GM04503 (cell line): ENCODE measurements around the gene SLCO2A1.

Experiments used
- DNase-seq: peaks from one replicate; pipeline ENCODE4 v3.0.0-alpha.2; 2012; ENCODE audit warnings: low read depth

SLCO2A1 gene

DNA sequence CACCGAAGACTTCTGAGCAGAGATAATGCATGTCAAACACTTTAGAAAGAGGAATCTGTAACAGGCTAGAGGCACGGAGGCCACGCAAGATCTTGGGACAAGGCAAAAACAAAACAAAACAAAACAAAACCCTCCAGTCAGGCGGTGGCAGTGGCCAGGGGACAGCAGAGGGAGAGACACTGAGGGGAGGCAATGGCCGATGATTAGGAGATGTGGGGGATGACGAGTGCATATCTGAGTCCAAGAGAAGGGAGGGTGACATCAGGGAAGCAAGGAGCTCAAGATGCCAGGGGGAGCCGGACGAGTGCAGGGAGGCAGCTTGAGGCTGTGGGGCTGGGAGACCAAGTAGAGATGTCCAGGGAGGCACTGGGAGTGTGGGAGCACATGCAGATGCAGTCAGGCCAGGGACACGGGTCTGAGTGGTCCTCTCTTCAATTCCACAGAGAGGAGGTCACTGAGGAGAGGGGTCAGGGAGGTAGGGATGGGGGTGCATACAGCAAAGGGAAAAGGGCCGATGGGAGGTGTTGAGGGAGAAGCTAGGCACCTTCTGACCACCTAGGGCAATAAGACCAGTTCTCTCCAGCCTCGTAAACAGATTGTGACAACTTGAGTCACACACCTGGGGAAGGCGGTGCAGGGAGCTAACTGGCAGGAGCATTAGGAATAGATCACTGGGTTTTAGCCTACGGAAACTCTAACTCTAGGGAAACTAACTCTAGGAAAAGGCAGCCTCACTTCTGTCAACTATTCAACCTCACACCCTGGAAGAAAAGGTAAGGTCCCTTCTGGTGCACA lies 29.6 kb downstream of the SLCO2A1 start:
- no peak for DNase-seq

DNA sequence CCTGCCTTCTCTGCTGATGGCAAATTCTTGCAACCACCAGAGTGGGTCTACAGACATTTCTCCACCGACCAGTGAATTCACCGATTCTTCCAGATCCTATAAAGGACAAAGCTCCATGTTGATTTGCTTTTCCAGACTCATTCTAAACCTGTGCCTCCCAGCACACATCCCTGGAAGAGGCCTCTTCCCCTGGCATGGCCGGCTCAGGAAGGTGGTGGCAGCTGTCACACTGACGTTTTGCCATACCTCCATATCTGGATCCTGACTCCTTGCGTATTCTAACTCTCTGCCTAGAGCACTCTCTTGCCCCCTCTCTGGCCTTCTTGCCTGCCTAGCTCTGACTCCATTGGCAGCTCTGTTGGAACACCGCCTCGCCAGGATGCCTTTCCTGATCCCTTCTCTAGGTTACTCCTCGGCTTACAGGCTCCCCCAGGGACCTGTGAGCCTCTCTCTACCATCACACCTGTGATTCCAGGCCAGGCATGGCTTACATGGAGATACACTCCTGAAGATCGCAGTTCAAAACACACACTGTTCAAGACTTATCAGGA lies 31.0 kb downstream of the SLCO2A1 start:
- DNase-seq: no peak

DNA sequence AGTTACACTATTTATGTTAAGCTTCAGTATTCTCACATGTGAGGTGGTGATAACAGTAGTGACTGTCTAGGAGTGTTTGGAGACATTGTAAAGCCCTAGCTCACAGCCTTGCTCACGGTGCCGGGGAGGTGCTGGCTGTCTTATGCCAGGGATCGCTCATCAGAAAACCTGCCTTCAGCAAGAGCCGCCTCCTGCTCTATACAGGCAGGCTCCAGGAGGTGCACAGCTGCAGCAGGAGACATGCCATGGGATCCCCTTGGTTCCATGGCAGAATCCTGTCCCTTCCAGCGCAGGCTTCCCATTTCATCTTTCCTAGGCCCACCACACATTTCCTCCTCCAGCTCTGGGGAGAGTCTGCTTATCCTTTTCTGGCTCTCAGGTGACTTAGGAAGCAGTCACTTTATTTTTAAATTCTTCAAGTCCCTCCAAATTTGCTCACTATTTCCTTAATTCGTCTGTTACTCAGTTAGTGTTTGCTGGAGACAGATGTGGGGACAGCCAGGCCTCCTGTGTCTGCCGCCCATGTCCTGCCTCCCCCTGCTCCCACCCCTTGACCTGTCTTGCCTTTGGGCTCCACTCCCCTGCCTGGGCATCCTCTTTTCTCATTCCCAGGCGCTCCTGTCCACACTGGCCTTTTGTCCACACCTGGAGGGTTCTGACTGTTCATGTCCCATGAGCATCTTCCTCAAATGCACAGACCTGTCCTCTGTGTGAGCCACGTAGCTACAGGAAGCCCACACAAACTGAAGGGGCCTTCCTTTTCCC lies 31.7 kb downstream of the SLCO2A1 start:
- no peak for DNase-seq

DNA sequence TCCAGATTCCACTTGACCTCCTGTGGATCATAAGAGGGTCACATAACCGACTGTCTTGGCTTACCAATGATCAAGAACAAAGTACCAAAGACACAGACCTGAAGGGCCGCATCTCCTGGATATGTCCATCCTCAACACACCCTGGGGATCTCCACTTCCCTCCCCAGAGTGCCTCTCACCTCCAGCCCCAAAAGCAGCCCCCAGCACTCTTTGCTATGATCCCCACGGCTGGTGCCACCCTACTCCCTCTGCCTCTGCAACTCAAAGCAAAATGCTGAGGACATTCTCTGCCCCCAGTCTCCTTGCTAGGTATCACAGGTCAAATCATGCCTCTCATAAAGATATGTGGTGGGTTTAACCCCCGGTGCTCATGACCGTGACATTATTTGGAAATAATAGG lies 32.7 kb downstream of the SLCO2A1 start:
- DNase-seq: no peak

DNA sequence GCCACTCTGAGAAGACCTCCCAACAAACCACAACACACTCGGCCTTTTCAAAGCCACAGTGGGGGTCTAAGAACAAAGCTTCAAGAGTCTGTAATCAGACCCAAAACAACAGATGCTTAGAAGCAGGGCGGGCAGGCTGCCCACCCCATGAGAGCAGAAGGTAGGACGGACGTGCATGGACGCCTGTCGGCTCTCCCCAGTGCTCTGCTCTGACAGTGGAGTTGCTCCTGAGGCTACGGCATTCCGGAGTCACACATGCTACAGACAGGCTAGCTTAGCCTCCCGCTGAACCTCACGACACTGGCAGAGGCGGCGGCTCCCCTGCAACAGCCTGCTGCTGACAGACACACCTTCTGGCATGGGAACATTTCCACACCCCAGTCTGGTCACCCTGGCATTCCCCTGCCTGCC lies 33.5 kb downstream of the SLCO2A1 start:
- DNase-seq: no peak

DNA sequence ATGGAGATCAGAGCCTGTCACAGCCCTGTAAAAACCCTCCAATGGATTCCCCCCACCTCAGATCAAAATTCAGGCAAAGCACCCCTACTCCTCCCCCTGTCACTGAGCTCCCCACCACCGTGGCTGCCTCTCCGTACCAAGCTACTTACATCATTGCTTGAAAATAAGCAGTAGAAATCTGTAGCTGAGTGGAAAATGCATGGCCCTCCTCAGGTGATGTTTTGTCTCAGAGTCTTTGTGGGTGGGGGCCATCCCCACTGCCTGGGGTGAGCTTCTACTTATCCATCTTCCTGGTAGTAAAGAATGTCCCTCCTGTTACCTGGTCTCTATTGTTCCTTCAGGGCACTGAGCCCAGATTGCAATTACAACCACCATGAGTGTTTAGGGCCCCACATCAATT lies 34.5 kb downstream of the SLCO2A1 start:
- DNase-seq: no peak

DNA sequence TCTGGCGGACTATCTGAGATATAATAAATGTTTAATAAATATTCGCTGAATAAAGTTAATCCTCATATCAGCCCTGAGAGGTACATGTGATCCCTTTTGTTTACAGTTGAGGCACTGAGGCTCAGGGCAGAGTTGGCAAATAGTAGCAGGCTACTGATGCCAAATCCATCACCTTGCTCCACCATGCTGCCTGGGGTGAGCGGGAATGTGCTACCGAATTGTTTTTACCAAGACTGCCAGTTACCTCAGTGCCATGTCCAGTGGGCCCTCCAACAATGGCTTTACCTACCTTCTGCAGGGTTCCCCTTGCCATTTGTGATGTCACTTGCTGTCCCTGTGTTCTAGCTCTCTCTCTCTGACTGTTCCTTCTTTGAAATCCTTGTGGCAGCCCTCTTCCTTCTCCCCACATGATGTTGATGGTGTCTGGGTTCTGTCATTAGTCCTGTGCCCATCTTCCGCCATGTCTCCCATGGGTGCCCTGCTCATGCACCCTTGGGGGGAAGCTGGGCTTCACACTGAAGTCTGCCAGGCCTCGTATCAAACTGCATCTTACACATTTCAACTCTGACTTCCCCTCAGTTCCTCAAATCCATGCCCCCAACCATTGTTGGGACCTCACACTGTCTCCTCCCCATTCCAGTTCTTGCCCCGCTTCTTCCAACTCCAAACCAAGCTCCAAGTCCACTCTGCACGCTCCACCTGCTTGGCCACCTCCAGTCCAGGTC lies 35.4 kb downstream of the SLCO2A1 start:
- DNase-seq: no peak

DNA sequence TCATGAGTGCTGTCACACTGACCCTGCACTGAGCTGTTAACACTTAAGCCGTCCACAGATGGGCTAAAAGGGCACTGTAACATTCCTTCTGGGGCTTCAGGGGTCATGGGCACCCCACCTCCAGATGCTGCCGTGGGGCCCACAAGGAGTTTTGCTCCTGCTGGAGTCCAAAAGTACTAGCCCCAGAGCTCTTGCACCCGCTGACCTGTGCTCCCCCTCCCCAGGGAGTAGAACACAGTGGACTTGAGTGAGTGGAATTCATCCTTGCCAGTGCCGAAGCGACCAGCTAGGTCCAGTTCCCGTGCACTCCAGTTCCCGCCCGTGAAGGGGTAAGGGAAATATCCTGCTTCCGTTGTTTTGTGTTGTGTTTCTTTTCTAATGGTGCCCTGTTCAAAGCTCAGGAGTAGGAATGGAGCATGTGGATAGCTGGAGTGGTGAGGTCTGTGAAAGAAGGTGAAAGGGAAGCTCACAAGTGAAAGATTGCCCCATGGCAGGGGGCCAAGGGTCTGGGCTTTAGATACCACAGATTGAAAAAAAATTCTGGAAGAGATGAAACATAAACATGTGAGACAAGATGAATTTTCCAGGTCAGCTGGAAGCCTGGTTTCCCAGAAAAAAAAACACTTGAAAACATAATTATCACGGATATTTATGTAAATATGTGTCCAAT lies 36.6 kb downstream of the SLCO2A1 start:
- DNase-seq: no peak

DNA sequence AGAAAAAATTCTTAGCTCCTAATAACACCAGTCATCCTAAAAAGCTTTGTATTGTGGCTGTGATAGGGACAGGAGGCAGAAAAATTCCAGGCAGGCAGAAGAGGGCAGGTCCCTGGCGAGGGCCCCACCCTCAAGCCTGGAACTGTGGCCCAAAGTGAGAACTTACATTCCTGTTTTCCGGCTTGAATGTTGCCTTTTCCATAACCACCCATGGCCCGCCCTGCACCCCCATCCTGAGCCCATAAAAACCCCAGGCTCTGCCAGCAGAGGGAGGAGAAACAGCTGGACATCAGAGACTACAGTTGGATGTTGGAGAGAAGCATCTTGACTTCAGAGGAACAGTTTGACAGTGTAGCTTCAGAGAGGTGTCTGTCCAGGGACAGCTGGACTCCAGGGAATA lies 37.3 kb downstream of the SLCO2A1 start:
- DNase-seq: no peak

DNA sequence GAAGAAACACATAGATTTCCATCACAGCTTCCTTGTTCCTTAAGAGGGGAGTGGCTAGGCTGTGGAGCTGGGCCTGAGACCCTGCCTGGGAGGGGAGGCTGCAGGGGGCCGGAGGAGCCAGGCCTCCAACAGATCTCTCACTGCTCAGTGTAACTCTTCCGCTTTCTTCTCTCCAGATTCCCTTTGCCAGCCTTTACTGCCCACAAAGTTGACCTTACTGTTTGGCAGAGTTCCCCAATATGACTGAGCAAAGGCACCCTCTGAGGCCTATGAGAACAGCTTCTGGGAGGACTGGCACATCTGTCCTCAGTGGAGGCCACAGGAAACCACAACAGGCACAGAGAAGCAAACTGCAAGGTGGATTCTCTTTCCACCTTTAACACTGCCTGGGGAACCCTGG lies 38.1 kb downstream of the SLCO2A1 start:
- DNase-seq: no peak

DNA sequence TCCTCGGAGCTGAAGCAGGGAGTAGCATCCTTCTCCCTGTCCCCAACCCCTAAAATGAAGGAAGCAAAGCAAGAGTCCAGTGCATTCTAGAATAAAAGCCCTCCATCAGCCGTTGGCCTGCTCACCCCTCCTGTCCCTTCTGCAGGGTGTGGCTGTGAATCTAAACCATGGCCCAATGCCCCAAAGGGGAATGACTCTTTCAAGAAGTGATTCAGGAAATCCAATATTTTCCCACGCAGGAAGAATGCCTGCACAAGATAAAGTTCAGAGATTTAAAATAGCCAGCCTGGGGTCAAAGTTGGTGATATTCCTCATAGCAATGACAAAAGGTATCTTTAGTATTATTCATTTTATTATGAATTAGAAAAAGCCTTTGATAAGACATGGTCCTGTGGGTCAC lies 38.5 kb downstream of the SLCO2A1 start:
- no peak for DNase-seq

DNA sequence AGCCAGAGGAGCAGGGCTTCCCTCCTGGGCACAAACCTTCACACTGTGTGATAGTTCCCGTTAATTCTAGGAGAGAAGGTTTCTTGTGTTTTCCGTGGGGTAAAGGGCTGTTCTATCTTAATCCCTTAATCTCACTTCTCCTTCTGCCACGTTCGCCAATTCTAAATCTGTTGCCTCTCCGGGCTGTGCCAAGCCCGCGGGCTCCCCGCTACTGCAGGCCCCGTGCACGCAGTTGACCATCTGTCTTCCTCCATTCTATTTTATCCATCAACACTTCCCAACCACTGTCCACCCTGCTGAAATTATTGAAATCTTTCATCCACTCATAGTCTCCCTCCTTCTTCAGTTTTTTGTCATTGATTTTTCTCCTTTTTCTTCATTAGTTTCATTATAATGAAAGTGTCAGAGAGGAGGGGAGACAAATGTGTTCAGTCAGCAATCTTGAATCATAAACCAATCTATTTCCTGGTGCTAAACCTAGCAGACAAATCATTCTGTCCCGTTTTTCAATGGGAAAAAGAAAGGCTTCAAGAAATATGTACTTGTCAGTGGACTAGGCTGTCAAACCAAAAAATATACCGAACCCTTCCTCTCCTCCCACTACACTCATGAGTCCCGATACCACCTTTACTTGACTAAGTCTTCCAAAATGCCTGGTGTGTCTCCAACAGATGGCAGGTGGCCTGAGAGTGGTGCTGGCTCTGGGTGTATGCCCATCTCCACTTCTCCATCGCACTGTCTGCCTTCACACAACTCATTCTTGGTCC lies 39.6 kb downstream of the SLCO2A1 start:
- DNase-seq: no peak

DNA sequence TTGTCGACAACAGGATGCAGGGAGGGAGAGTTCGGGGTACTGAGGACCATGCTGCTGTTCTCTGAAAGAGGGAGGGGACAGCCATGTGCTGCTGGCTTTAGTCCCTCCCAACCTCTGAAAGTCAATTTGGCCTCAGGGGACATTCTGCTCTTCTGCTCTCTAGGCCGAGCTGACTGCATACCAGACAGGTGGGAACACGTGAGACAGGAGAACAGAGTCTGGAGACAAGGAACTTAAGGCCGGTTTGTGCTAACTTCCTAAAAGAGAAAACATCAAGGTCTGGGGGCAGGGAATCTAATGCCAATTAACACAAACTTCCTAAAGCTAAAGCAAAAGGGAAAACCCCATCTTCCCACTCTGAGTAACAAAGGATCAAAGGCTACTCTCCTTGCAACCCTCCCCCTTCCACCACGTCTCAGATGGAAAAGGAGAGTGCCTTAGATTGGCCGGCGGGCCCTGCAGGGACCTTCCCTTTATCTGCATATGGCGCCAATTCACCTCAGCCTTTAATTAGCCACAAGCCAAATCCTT lies 41.0 kb downstream of the SLCO2A1 start:
- no peak for DNase-seq

DNA sequence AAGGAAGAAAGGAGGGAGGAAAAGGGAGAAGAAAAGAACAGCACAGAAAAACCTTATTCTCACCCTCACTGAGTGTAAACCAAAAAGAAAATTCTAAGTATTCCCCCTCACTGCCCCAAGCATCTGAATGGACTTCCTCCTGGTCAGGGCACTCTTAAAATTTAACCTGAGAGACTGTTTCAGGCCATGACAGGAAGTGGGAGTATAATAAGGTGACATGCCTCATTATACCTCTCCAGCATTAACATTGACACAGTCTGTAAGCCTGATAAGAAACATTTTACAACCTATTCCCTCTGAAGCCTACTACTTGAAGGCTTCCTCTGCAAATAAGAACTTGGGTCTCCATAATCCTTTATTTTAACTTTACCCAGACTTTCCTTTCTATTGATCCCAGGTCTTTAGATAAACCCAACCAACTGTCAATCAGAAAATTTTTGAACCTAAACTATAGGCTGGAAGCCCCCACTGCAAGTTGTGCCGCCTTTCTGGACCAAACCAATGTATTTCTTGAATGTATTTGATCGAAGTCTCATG lies 41.7 kb downstream of the SLCO2A1 start:
- DNase-seq: no peak

DNA sequence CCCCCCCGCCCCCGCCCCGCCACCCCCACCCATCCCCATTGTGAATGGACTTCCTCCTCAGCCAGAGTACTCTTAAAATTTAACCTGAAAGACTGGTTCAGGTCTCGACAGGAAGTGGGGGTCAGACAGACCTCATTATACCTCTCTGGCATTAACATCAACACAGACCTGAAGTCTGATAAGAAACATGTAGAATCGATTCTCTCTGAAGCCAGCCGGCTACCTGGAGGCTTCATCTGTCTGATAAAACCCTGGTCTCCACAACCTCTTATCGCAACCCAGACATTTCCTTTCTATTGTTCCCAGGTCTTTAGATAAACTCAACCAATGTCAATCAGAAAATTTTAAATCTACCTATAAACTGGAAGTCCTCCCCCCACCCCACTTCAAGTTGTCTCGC lies 42.6 kb downstream of the SLCO2A1 start:
- DNase-seq: no peak

DNA sequence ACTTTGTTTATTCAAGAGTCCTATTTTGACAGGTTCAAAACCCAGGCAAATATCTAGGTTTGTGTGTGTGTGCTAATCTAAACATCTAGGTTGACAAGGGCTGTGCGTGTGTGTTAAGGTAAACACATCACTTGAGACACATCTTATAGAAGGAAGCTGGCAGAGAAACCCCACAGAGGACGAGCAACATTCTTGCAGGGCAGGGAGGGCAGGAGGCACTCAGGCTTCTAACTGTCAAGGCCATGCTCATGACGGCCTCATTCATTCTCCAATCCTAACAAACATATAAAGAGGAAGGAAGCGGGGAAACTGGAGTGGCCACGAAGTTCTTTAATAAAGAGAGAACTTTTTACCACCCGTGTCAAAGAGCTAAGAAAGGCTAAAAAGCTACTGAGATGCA lies 43.4 kb downstream of the SLCO2A1 start:
- no peak for DNase-seq

DNA sequence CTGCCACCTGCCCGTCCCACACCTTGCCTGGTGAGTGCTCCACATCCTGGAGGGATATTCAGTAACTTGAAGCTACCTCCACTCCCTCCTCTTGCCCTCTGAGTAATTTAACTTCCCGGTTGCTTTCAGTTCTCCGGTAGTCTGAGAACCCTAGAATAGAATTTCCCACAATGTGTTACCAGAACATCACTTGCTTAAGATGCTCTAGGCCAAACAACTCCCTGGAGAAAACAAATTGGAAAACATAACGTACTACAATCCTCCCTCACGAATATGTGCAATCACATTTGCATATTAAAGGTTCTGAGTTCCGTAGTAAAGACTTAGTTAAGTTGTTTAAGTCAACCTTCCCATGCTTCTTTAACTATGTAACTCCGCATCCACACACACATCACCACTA lies 44.8 kb downstream of the SLCO2A1 start:
- no peak for DNase-seq

DNA sequence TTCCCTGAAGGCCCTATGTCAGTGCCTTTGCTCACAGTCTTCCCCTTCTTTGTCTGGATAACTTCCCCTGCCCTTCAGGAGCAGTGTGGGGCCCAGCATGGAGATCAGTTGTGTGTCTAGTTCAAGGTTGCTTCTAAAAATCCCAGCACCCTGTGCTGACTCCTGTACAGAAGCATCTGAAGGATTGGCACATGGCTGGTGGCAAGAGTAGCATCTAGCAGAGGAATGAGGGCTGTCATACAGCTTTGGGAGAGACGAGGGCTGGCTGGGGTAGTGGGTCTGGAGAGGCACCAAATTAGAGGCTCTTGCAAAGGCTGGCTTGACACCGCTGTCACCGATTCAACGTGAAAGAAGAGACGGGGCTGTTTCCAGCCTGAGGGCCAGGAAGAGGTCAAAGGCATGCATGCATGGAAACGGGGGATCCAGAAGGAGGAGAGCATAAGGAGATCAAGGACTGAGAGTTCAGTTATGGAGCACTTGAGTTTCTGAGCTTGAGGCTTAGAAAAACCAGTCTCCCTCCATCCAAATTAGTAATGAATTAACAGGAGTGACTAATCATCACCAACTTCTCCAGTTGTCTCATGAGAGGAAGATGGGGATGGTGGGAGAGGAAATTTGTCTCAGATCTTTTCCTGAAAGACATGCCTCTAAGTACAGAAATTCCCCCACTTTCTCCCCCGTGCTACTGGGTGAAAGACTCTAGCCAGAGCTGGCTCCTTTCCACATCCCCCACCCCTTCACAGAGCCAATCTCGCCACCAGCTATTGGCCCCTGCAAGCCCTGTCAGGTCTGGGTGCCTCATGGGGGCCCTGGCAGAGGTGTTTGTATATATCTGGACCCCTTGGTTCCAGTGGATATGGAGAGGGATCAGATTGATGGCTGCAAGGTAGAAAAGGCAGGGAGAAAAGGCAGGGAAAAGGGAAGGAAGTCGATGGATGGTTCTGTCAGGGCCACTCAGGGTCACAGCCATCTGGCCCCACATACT lies 45.9 kb downstream of the SLCO2A1 start:
- no peak for DNase-seq

DNA sequence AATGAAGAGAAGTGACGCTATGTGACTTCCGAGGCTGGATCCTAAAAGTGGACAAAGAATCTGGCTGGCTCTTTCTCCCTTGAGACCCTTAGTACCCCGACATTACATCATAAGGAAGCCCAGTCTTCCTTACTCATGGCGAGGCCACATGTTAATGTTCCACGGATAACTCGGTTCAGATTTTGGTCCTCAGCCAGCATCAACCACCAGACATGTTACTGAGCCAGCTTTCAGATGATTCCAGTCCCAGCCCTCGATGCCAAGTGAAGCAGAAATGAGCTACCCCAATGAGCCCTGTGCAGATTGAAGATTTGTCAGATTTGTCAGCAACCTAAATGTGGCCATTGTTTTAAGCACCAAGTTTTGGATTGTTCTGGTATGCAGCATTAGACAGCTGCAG lies 46.6 kb downstream of the SLCO2A1 start:
- DNase-seq: no peak

DNA sequence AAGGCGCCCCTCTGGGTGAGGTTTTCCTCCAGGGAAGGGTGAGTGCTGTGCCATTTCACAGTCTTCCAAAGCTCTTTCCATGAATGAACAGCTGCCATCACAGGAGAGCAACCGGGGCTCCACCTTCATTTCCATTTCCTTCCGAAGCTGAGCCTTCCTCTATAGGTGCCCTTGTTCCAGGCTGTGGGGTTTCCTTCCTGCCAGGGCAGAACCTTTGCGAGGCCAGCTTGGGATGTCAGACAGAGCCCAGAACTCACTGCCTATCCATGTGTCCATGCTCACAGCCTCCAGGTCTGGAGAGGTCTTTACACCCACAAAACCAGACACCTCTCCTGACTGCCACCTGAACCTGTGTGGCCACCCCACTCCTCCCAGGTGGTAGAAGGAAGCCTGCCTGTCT lies 49.2 kb downstream of the SLCO2A1 start:
- DNase-seq: no peak
